Omental fat pad (tissue), 4 donors: ENCODE data around the gene AFF3. TPM values are rescaled to one million over a fixed set of nuclear protein-coding genes. Genes with fewer than 3 reads are reported as not detected.

Experiments
- ATAC-seq: fragments of 150-250 bp; one replicate; pipeline ENCODE4 v1.9.1; 2016; ENCODE audit warnings: mild to moderate bottlenecking, moderate library complexity; ENCODE audit not compliant: low FRiP score
- DNase-seq: peaks from one replicate; pipeline ENCODE4 v3.0.0-alpha.2; 2019; ENCODE audit warnings: low spot score
- total RNA-seq, 4 donors: library from RNA; depleted of rRNA; stranded (reverse); fragments of >200 nt; gene quantifications; one replicate each; pipeline ENCODE4 v1.1.0, GENCODE V29; 2016
- TF ChIP-seq, protein P1 (sequence below), 3 donors: fragments of 450-650 bp; IDR thresholded peaks; one replicate each; pipeline ENCODE4 v1.5.1; 2016 to 2017; ENCODE audit warnings: antibody characterized with exemption in 3 of 3, mild to moderate bottlenecking in 3 of 3, moderate library complexity in 2 of 3

The AFF3 gene
- total RNA-seq, 4 donors from 2014 or later: 1.4 to 6.0 (median 2.7) TPM

DNA sequence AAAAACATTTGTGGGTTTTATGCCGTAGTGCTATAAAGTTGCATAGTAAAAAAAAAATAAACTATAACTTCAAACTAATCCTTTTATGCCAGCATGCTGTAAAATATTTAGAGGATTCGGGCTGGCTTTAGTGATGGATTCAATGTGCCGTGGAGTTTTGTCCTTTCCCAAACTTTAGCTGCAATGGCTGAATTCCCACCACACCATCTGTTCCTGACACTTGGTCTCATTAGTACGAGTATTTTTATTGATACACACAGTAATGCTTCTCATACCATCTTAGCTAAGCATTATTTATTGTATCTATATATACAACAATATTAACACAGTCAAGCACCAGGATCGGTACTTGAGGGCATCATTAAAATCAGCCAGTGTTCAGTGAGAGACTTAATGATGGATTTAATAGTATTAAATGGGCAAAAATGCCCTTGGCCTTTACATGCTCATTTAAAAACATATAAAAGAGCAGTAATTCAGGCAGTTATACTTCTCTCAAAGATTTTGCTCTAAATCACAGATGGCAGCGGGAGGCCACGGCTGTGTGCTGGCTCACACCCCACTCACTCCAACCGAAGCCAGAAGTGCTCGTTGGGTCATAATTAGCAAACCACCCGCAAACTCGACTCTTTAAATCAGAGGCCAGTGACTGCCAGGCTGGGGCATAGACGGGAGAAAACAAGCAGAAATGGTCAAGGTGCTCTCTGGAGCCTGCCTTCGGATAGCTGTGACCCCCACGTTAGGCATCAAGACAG lies 355.6 kb downstream of the AFF3 start:
- DNase-seq: no peak
- ATAC-seq: no peak
- TF ChIP-seq, protein P1, sequence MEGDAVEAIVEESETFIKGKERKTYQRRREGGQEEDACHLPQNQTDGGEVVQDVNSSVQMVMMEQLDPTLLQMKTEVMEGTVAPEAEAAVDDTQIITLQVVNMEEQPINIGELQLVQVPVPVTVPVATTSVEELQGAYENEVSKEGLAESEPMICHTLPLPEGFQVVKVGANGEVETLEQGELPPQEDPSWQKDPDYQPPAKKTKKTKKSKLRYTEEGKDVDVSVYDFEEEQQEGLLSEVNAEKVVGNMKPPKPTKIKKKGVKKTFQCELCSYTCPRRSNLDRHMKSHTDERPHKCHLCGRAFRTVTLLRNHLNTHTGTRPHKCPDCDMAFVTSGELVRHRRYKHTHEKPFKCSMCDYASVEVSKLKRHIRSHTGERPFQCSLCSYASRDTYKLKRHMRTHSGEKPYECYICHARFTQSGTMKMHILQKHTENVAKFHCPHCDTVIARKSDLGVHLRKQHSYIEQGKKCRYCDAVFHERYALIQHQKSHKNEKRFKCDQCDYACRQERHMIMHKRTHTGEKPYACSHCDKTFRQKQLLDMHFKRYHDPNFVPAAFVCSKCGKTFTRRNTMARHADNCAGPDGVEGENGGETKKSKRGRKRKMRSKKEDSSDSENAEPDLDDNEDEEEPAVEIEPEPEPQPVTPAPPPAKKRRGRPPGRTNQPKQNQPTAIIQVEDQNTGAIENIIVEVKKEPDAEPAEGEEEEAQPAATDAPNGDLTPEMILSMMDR (IDR thresholded peaks at IDR 0.05): no peak

DNA sequence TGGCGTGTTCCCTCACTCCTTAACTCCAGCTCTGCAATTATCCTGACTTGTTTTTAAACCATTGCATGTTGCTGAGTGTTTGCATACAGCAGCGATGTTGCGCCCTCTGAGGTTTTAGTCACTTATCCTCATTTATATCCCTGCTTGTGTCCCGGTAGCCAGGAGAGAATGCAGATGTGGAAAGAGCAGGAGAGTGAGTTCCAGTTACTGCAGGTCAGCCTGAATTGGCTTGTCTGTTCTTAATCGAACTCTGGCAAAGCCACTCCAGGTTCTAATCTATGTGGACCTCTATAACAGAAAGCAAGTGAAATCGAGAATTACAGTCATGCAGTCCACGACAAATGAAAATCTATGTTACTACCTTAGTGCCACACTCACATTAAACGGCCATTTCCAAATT lies 357.4 kb downstream of the AFF3 start:
- ATAC-seq: no peak
- DNase-seq: no peak
- TF ChIP-seq, protein P1 (IDR thresholded peaks at IDR 0.05): no peak

DNA sequence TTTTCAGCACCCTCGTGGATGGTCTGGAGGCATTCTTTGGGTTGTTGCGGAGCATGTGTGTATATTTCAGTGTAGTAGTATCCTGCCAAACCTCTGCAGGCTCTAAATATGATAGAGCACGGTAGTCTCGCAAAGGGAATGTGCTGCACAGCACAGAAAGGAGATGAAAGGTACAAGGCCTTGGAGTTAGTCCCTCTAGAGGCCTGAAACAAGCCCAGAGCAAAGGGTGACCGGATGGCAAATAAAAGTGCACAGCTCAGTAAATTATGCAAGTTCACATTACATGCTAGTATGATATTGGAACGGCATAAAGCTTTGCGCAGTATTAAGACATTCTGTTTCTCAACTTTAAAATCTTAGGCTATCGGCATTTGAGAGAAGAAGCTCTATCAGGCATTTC lies 358.1 kb downstream of the AFF3 start:
- no peak for ATAC-seq
- TF ChIP-seq, protein P1 (IDR thresholded peaks at IDR 0.05): no peak
- no peak for DNase-seq

DNA sequence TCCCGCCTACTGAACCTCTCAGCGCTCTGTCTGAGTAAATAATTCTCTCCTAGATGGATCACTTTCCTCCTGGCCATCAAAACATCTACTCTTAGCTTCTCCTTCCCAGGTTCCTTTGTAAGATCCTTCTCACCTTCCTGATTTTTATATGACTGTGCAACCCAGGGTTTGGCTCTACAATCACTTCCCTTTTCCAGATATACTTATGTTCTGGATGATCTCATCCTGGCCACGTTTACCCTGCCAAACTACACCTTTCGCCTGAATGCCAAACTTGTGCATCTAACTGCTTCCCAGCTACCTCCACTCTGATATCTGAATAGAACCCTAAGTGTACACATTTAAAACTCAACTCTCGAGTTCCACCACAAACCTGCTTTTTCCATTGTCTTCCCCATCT lies 362.1 kb downstream of the AFF3 start:
- no peak for DNase-seq
- TF ChIP-seq, protein P1 (IDR thresholded peaks at IDR 0.05): no peak
- ATAC-seq: no peak

DNA sequence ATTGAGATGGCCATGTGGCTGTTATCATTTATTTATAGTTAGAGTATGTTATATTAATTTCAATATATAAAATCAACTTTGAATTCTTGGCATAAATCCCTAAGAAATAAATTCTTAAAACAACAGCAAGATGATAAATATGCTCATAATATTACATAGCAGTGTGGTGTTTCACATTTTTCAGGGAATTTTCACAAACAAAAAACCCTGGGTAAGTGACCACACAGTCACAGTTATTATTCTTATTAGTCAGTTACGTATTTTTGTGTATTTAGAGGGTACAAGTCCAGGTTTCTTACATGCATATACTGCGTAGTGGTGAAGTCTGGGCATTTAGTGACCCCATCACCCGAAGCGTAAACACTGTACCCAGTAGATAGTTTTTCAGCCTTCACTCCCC lies 363.1 kb downstream of the AFF3 start:
- ATAC-seq (no peak), DNase-seq (no peak)
- TF ChIP-seq, protein P1 (IDR thresholded peaks at IDR 0.05): no peak

DNA sequence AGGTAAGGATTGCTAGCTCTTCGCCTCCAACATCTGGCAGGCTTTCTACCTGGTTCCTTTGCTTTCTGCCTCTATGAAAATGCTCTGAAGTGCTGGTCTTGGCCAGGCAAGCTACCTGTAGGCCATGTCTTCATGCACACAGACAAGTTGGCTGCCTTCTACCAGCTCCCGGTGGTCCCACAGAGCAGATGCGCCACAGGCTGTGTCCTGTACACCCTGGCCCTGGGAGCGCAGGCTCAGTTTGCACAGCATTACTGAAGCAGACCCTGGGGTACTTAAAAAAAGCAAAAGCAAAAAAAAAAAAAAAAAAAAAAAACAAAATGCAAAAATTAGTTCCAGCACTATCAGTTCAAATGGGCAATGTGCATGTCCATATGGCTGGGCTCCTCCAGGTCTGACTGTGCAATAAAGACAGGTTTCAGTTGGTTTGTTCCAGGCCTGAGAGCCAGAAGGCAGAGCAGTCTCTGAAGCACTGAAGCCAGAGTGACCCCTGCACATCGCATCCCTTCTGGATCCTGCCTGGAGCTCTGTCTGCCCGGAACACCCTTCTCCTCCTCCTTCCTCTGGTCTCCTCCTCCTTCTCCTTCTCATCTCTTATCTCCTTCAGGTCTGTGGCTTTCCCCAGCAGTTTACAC lies 364.6 kb downstream of the AFF3 start:
- ATAC-seq (no peak), DNase-seq (no peak)
- TF ChIP-seq, protein P1 (IDR thresholded peaks at IDR 0.05): no peak
